Measurements from ENCODE around the gene NDUFS4.
A peak's percentile ranks its signal among the peaks of the same experiment; 100 is the strongest.
"Not testable (repeated sequence)": the region's sequence is repeated elsewhere in the genome, so short reads cannot be mapped to it uniquely, and the experiment has no call there.

NDUFS4 gene

DNA sequence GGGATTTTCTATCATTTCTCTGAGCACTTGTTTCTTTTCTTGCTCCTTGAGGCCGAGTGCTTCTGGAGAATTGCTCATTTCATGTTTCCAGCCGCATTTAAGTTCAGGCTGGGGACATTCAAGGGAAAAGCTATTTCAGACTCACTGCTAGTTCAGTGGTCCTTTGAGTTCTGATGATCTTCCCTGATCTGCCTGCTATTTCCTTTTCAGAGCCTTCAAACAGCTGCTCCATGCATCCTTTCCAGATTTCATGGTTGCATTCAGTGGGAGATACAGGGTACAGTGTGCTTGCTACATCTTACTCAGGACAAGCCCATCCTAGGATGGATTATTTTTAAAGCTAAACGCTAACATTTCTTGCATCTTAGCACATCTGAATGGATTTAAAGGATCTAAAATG lies 14.7 kb downstream of the NDUFS4 start:
- no peak for DNase-seq (ENCODE audit: low read depth)

DNA sequence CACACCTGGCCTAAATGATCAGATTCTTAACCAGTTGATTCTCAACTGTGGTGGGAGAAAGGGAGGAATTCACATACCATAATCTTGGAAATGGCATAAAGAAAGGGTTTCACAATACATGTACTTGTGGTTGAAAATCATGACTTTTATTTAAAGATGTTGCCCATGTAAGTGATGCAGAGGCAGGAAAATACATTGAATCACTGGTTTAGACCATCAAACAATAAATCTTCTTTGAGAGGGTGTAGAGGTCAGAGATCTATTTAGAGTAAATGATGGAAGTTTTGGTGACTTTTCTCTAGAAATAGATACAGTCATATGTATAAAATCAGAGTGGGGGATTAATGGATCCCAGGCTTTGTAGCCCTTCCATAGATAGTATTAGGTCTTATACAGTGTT lies 15.4 kb downstream of the NDUFS4 start:
- no peak for DNase-seq (ENCODE audit: low read depth)

DNA sequence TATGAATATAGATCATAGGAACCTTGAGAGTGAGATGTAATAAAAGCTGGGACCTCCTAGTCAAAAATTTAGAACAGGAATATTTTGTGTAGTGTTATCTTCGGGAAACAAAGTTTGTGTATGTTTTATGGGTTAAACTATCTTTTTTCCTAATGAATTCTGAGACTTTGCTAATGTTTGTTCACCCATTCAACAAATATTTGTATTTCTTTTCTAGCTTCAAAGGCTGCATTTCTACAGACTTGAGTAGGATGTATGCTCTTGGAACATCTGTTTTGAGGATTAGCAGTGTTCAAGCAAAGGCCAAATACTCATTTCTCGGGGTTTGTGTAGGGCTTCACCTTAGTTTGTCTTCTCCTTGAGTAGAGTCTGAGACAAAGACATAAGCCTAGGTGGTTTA lies 16.2 kb downstream of the NDUFS4 start:
- no peak for DNase-seq (ENCODE audit: low read depth)

DNA sequence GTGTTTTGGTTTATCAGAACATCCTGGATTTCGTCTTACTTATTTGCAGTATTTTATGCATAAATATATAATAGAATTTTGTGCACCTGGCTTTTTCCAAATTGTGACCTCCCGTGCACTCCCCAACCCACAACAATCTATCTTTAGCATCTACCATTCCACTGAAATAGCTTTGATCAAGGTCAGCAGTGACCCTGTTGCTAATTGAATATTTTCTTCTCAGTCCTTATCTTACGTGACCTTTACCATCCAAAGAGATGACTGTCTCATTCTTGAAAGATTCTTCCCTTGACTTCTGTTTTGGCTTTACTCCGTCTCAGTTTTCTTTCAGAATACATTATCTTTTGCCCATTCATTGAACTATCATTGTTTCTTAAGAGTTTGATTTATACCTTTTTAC lies 18.4 kb downstream of the NDUFS4 start:
- DNase-seq (ENCODE audit: low read depth), result no peak

DNA sequence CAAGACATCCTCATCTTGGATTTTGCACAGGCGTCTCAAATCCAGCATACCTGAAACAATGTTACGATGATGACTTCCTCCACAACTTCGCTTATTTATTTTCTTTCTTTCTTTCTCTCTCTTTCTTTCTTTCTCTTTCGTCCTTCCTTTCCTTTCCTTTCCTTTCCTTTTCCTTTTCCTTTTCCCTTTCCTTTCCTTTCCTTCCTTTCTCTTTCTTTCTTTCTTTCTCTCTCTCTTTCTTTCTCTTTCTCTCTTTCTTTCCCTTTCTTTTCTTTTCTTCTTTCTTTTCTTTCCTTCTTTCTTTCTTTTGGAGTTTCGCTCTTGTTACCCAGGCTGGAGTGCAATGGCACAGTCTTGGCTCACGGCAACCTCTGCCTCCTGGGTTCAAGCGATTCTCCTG lies 20.1 kb downstream of the NDUFS4 start:
- DNase-seq (ENCODE audit: low read depth), result no peak

DNA sequence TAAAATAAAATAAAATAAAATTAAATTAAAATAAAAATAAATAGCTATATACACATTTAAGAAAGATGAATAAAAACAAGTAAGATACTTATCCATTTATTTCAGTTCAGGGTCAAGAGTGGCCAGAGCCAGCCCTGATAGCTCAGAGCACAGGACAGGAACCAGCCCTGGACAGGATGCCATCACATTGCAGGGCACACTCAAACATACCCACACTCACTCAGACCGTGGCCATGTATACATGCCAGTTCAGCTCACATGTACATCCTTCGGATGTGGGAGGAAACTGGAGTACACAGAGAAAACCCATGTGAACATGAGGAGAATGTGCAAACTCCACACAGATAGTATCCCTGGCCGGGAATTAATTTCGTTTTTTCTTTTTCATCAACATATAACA lies 21.8 kb downstream of the NDUFS4 start:
- no peak for DNase-seq (ENCODE audit: low read depth)

DNA sequence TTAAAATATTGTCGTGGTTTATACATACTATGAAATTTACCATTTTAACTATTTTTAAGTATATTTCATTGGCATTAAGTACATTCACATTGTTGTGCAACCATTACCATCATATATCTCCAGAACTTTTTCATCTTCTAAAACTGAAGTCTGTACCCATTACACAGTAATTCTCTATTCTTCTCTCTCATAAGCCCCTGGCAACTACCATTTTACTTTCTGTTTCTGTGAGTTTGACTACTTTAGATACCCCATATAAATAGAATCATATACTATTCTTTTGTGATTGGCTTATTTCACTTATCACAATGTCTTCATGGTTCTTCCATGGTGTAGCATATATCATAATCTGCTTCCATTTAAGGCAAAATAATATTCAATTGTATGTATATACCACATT lies 30.3 kb downstream of the NDUFS4 start:
- DNase-seq (ENCODE audit: low read depth), result no peak

DNA sequence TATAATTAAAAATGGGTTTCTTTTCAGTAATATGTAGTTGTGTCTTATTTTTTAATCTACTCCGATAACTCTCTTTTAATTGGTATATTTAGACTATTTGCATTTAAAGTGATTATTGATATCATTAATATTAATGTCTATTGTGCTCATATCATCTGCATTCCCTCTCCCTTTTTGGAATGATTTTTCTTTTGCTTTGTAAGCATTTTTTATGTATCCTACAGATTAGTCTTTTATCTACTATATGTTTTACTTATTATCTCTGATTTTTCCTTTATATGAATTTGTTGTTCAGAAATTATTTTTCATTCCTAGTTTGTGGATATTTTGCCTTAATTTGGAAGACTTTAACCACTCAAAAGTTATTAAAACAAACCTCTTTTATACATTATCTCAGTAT lies 34.0 kb downstream of the NDUFS4 start:
- DNase-seq (ENCODE audit: low read depth), result no peak

DNA sequence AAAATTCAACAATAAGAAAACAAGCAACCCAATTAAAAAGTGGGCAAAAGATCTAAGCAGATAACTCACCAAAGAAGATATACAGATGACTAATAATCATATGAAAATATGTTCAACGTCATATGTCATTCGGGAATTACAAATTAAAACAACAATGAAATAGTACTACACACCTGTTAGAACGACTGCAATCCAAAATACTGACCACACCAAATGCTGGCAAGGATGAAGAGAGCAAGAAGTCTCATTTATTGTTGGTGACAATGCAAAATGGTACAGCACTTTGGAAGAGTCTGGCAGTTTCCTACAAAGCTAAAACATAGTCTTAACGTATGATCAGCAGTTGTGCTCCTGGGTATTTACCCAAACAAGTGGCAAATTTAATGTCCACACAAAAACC lies 37.5 kb downstream of the NDUFS4 start:
- DNase-seq (ENCODE audit: low read depth), result no peak

DNA sequence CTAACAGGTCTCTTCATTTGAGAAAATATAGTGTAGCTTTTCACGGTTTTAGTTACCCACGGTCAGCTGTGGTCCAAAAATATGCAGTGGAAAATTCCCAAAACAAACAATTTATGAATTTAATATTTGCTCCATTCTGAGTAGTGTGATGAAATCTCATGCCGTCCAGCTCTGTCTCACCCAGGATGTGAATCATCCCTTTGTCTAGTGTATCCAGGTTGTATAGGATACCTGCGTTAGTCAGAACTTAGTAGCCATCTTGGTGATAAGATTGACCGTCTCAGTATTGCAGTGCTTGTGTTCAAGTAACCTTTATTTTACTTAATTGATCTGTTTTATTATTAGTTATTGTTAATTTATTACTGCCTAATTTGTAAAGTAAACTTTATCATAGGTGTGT lies 41.1 kb downstream of the NDUFS4 start:
- peak; percentile 20 for DNase-seq (ENCODE audit: low read depth)

DNA sequence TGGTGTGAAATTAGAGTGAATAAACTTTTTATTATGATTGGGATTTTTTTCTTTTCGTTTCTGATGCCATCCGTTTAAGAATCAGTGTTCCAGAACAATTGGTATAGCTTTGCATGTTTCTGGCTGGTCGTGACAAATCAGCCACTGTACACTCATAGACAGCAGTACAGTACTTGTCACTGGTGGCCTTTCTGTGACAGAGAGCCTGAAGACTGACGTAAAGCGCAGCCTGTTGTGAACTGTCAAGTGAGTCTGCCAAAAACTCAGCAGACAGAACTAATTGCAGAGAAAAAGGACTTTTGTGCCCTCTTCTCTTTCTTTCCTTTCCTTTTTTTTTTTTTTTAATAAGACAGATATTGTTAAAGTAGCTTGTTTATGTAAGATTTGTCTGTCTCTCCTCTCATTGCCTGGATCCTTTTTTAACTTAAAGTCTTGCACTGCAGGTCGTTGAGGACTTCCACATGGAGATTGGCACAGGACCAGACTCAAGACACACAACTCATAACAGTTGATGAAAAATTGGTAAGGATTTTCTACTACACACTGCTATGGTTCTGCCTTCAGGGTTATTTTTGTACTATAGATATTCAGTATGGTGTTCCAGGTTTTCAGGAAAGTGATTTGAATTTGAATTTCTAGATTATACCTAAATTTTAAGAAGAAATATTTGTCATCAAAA lies 42.7 kb downstream of the NDUFS4 start:
- no peak for DNase-seq (ENCODE audit: low read depth)

DNA sequence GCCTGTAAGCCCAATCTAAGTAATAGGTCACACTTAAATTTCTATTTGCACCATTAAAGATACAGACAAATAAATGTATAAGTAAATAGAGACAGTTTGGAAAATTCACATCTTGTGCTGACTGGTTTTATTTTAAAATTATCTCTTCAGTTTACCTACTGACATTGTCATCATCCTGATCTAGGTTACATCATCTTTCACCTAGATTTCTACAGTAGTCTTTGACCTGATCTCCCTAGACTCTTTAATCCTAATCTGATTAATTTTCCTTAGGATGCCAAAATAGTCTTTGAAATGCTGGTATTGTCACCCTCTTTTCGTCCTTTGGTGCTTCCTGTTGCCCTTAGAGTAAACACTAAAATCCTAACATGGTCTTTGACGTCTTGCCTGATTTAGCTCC lies 43.9 kb downstream of the NDUFS4 start:
- DNase-seq (ENCODE audit: low read depth), result no peak

DNA sequence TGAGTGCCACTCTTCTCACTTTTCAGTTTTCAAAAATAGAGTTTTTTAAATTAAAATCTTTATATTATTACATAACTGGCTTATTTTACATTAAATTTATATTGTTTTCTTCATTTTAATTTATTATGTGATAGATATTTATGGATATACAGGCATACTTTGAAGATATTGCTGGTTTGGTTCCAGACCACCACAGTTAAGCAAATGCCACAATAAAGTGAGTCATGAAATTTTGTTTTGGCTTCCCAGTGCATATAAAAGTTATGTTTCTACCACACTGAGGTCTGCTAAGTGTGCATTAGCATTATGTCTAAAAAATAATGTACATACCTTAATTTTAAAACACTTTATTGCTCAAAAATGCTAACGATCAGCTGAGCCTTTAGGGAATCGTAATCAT lies 47.4 kb downstream of the NDUFS4 start:
- peak; percentile 39 for DNase-seq (ENCODE audit: low read depth)

DNA sequence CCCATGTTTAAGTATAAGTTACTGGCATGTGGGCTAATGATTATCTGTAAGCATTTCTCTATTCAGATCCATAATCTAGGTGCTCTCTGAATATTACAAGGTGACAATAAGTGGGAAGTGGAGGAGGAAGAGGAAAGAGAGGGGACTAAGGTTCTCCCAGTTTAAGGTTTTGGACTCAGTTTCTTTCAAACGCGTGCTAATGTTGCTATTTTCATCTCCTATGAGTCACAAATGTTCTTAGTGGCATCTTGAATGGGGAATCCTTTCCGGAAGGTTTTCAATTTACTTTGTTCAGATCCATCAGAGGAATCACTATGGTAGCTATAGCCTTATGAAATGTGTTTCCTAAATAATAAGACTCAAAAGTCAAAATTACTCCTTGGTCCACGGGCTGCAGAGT lies 48.5 kb downstream of the NDUFS4 start:
- not testable (repeated sequence) for DNase-seq (ENCODE audit: low read depth)

DNA sequence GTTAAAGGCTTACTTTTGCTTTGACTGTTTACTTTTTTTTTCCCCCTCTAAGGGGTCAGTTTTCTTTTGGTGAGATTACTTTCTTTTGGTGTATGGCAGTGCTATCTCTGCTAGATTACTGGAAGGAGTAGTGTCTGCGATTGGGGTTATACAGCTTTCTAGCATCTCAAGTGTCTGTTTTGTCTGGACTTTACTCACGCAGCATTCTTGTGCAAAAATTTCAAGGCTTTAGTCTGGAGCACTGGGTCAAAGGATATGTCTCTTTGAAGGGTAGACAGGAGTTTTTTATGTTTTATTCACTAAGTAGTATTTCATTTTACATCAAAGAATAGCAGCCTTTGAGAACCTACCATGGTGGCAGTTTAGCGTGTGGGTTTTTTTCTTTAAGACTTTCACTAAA lies 52.6 kb downstream of the NDUFS4 start:
- DNase-seq (ENCODE audit: low read depth), result no peak

DNA sequence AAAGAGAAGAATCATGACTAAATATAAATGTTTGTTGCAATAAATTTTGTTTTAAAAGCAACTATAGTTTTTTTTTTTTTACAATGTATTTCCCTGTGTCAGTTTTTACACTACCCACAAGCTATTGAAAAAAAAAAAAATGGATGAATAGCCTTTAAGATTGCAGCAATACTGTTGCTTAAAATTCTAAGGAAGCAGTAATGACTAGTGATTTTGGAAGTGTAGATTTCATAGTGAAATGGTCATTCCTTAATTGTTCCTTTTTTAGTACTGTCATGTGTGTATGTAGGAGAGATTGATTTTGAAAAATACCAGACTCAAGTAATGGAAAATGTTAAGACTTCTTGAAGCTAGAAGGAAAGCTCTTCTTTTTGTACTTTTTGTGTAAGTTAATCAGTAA lies 53.1 kb downstream of the NDUFS4 start:
- no peak for DNase-seq (ENCODE audit: low read depth)

DNA sequence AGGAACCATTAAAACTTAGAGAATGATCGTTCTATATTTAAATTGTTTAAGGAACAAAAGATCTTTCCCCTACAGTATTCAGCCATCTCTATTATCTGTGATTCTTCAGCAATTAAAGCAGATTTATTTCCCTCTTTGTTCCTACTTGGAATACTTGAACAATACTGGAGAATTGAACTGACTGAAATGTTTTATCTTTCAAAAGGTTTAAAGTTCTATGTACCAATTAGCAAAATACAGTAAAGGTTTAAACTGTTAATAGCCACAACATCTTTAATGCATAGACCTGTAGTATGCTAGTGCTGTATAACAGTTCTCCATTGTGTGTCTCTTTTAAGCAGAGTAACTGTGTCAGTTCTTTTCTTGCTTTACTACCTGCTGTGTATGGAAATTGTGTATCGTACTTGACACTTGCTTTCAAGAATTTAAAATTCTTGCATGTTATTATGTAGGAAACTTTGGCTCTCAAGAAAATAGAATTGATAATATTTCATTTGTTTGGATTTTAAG lies 54.0 kb downstream of the NDUFS4 start:
- DNase-seq (ENCODE audit: low read depth), result no peak

DNA sequence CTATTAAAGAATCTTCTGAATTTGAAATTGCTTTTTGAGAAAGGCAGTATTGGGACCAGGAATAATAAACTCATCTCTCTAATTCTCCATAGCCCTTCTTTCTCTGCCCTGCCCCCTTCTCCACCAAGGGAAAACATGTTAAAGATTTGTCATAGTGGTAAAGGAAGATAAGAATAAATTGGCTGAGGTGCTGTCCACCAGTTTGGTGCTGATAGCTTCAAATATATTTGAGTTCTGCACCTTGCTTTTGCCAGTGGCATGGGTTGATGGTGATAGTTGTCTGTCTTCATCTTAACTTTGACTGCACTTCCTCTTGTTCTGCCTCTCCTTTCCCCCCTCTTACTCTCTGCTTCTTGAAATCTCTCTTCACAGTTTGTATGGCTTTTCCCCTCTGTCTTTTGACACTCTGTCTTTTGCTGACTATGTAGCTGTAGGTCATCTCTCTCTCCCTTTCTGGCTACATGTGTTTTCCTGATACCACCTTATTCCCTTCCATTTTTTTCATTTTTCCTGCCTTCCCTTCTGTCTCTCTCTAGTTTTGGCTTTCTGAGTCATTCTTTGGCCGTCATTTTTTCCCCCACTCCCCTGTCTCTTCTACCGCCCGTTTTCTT lies 56.6 kb downstream of the NDUFS4 start:
- DNase-seq (ENCODE audit: low read depth), result no peak

DNA sequence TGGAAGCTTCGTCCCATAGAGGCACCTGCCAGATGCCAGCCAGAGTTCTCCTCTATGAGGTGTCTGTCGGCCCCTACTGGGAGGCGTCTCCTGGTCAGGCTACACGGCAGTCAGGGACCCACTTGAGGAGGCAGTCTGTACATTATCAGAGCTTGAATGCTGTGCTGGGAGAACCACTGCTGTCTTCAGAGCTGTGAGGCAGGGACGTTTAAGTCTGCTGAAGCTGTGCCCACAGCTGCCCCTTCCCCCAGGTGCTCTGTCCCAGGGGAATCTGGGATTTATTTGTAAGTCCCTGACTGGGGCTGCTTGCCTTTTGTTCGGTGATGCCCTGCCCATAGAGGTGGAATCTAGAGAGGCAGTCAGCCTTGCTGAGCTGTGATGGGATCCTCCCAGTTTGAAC lies 70.8 kb downstream of the NDUFS4 start:
- no peak for DNase-seq (ENCODE audit: low read depth)

DNA sequence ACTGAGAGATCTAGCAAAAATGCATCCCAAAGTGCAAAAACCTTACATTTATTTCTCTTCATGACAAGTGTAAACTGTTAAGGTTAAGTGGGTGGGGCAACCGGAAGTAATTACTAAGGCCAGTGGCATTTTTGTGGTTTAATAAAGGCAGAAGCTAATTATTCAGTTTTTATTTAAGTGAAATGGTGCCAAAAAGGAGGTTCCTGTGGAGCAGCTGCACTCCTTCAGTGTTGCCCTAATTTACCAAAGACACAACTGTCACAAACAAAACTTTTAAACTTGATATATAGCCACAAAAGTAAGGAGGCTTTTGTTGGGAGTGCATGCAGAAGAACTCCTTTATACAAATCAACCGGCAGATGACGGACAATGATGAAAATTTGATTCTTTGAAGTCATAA lies 81.6 kb downstream of the NDUFS4 start:
- no peak for DNase-seq (ENCODE audit: low read depth)

DNA sequence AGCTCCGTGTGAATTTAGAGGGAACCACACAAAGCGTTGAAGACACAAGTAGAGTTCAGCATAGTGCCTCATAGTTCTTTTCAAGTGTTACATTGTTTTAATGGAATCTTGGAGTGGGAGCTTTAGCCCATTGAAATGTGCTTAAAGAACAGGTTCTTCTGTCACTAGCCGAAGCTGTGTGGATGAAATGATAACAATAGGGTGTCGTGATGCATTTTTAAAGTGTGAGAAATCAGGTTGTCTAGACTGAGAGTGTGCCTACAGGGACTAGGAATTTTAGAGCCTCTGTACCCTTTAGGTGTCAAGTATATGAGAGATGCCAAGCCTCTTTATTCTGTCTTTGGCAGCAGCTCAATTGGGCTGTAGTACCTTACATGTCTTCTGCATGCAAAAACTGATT lies 83.0 kb downstream of the NDUFS4 start:
- DNase-seq (ENCODE audit: low read depth), result no peak

DNA sequence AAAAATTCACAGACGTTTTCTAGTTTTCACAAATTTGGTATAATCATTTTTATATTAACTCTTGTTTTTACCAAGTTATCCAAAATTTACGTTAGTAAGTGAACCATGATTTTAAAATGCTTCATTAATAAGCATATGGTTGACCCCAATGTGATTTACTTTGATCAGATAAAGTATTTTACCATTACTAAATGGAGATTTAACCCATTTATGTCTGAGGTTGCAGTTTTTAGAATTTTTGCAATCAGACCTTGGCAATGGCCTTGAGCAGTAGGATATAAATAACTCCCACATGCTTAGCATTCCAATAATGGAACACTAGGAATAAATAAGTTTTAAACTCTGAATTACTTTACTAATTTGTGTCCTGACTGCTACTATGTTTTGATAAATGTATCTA lies 84.6 kb downstream of the NDUFS4 start:
- no peak for DNase-seq (ENCODE audit: low read depth)

DNA sequence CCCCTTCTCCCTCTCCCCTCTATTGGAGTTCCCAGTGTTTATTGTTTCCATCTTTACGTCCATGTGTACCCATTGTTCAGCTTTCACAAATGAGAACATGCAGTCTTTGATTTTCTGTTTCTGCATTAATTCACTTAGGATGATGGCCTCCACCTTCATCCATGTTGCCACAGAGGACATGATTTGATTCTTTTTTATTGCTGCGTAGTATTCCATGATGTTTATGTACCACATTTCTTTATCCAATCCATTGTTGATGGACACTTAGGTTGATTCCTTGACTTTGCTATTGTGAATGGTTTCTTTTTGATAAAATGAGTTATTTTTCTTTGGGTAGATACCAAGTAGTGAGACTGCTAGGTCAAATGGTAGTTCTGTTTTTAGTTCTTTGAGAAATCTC lies 88.9 kb downstream of the NDUFS4 start:
- no peak for DNase-seq (ENCODE audit: low read depth)

DNA sequence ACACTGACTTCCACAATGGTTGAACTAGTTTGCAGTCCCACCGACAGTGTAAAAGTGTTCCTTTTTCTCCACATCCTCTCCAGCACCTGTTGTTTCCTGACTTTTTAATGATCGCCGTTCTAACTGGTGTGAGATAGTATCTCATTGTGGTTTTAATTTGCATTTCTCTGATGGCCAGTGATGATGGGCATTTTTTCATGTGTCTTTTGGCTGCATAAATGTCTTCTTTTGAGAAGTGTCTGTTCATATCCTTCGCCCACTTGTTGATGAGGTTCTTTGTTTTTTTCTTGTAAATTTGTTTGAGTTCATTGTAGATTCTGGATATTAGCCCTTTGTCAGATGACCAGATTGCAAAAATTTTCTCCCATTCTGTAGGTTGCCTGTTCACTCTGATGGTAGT lies 100.1 kb downstream of the NDUFS4 start:
- not testable (repeated sequence) for DNase-seq (ENCODE audit: low read depth)

Data from fibroblast of gingiva (primary cell).